ENCODE data around the gene ELL.

GRCh38 chr19:18559685-18560084 is 37.8 kb upstream of the ELL start:
- TF ChIP-seq REST (IDR thresholded peaks at IDR 0.05; ENCODE audit: low read depth, low read length) (no peak), RCOR1 (IDR thresholded peaks at IDR 0.05; ENCODE audit: low read length) (no peak), POLR2AphosphoS5 (IDR thresholded peaks at IDR 0.05; ENCODE audit: low read depth, low read length) (no peak), USF2 (IDR thresholded peaks at IDR 0.05; ENCODE audit: borderline replicate concordance, low read depth, low read length) (no peak), TCF12 (IDR thresholded peaks at IDR 0.05) (no peak), TAF1 (IDR thresholded peaks at IDR 0.05; ENCODE audit: borderline replicate concordance, low read depth, low read length) (no peak), GABPA (IDR thresholded peaks at IDR 0.05; ENCODE audit: low read depth) (no peak), EP300 (IDR thresholded peaks at IDR 0.05; ENCODE audit: borderline replicate concordance in 1 of 2, low read depth in 1 of 2, low read length in 1 of 2) (no peak)
- TF ChIP-seq, protein P1, sequence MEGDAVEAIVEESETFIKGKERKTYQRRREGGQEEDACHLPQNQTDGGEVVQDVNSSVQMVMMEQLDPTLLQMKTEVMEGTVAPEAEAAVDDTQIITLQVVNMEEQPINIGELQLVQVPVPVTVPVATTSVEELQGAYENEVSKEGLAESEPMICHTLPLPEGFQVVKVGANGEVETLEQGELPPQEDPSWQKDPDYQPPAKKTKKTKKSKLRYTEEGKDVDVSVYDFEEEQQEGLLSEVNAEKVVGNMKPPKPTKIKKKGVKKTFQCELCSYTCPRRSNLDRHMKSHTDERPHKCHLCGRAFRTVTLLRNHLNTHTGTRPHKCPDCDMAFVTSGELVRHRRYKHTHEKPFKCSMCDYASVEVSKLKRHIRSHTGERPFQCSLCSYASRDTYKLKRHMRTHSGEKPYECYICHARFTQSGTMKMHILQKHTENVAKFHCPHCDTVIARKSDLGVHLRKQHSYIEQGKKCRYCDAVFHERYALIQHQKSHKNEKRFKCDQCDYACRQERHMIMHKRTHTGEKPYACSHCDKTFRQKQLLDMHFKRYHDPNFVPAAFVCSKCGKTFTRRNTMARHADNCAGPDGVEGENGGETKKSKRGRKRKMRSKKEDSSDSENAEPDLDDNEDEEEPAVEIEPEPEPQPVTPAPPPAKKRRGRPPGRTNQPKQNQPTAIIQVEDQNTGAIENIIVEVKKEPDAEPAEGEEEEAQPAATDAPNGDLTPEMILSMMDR (IDR thresholded peaks at IDR 0.05) = no peak
